Measurements from ENCODE around the gene DCAF11. TPM values are rescaled to one million over a fixed set of nuclear protein-coding genes. Genes with fewer than 3 reads are reported as not detected.

Gene DCAF11
- total and polyA plus RNA-seq, 12 donors, result 19.7 to 99.7 (median 70.8) TPM

DNA sequence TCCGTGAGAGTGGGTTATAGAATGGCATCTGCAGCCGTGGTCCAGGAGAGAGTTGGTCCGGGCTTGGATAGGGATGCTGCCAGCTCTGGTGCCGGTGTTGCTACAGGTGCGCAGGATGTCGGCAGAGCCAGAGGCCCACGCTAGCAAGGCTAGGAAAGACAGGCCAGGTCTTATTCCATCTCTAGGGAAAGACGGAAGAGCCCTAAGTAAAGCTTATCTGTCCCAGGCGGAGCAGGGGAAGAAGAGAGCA lies 20.9 kb downstream of the DCAF11 start:
- Histone ChIP-seq H3K4me3 (peak overlapping the region; percentile 78 to 100 (median 99)), H3K4me1 (peaks cover 24 to 78% (median 63%) of the 10 kb centered on the region in 9 donors), H3K27ac (peak overlapping the region; percentile 51 to 99 (median 95)), H3K27me3 (no peaks in the 10 kb centered on the region), H3K9me3 (no peaks in the 10 kb centered on the region), H3K36me3 (peaks cover 0 to 29% (median 20%) of the 10 kb centered on the region in 9 donors)
- intact Hi-C loops (cut with DNase I), result no loop called here
- DNase-seq (no peak), ATAC-seq (no peak)
- TF ChIP-seq CTCF (IDR thresholded peaks at IDR 0.05), result no peak
- WGBS, 2 donors, result 2 to 3% methylated on average over 9 of the region's 9 CpGs

GRCh38 chr14:24135834-24136683 lies 21.5 kb downstream of the DCAF11 start, which contains the start of gene PSME1:
Gene PSME1, plus strand, starts transcription at chr14:24136194. Its CDS starts 69 bp downstream, at chr14:24136263.
- intact Hi-C loops (cut with DNase I), result no loop called here
- WGBS, 2 donors, result 1% methylated on average over 45 to 69 of the region's 75 CpGs

GRCh38 chr14:24136684-24137528 lies 22.3 kb downstream of the DCAF11 start:
- H3K27me3 ChIP-seq, result no peaks in the 10 kb centered on the region
- no peak for ATAC-seq
- peak overlapping the region; percentile 82 to 99 (median 96) for H3K27ac ChIP-seq
- H3K4me1 ChIP-seq, result peaks cover 11 to 69% (median 51%) of the 10 kb centered on the region in 9 donors
- H3K36me3 ChIP-seq, result peaks cover 0 to 29% (median 20%) of the 10 kb centered on the region in 9 donors
- 38 to 39% methylated on average over 13 of the region's 13 CpGs for WGBS, 2 donors
- no peak for DNase-seq
- TF ChIP-seq CTCF (IDR thresholded peaks at IDR 0.05), result no peak
- H3K9me3 ChIP-seq, result no peaks in the 10 kb centered on the region
- H3K4me3 ChIP-seq, result peak overlapping the region; percentile 78 to 100 (median 99)
- intact Hi-C loops (cut with DNase I), result no loop called here

More at GRCh38 chr14:24135834-24136683, 21.5 kb downstream of the DCAF11 start, which contains the start of gene PSME1:
- peak; percentile 93 to 96 for DNase-seq
- H3K4me1 ChIP-seq, result peaks cover 19 to 76% (median 58%) of the 10 kb centered on the region in 9 donors
- no peaks in the 10 kb centered on the region for H3K9me3 ChIP-seq
- H3K4me3 ChIP-seq, result peak within 1 kb of the TSS; percentile 78 to 100 (median 99)
- ATAC-seq, result peak; percentile 88 to 97 (median 92)
- H3K36me3 ChIP-seq, result peaks cover 0 to 29% (median 20%) of the 10 kb centered on the region in 9 donors
- no peaks in the 10 kb centered on the region for H3K27me3 ChIP-seq
- peak within 1 kb of the TSS; percentile 82 to 99 (median 96) for H3K27ac ChIP-seq
- peak in 2 of 9 donors; percentile 2 to 24 for TF ChIP-seq CTCF (IDR thresholded peaks at IDR 0.05)

All from heart right ventricle (tissue), 16 donors.